Neutrophil (primary cell): ENCODE data around the gene PDLIM7.

ENCODE experiments used
- H3K27ac ChIP-seq: fragments of 200-600 bp; sonication (generic); 2 replicates; pipeline ENCODE4 v1.5.1; 2016; ENCODE audit warnings: mild to moderate bottlenecking, moderate library complexity
- H3K27me3 ChIP-seq: fragments of 200-600 bp; sonication (generic); 2 replicates; pipeline ENCODE4 v1.6.0; 2016; ENCODE audit warnings: mild to moderate bottlenecking
- H3K36me3 ChIP-seq: fragments of 200-600 bp; sonication (generic); 2 replicates; pipeline ENCODE4 v1.5.1; 2017
- H3K4me1 ChIP-seq, 2 experiments: fragments of 200-600 bp in 1 of 2; sonication (generic) in 1 of 2; 1 replicate in 1 of 2; 2 replicates in 1 of 2; pipeline versions ENCODE4 v1.5.1 to v1.6.1; 2013 to 2016; ENCODE audit warnings: low read depth in 1 of 2, low read length in 1 of 2, mild to moderate bottlenecking in 1 of 2, moderate library complexity in 1 of 2; ENCODE audit not compliant: control insufficient read depth in 1 of 2, insufficient read depth in 1 of 2
- H3K4me3 ChIP-seq, 2 experiments: fragments of 200-600 bp in 1 of 2; sonication (generic) in 1 of 2; 1 replicate in 1 of 2; 2 replicates in 1 of 2; pipeline ENCODE4 v1.5.1; 2013 to 2016; ENCODE audit warnings: low read depth in 1 of 2, low read length in 1 of 2, mild to moderate bottlenecking in 1 of 2, moderate library complexity in 1 of 2
- H3K9me3 ChIP-seq: fragments of 200-600 bp; sonication (generic); 2 replicates; pipeline ENCODE4 v1.5.1; 2016
- TF ChIP-seq, protein P1 (sequence below): fragments of 200-600 bp; sonication (generic); IDR thresholded peaks from 2 replicates; pipeline ENCODE4 v1.5.1; 2016; ENCODE audit warnings: antibody characterized with exemption

PDLIM7 gene

DNA sequence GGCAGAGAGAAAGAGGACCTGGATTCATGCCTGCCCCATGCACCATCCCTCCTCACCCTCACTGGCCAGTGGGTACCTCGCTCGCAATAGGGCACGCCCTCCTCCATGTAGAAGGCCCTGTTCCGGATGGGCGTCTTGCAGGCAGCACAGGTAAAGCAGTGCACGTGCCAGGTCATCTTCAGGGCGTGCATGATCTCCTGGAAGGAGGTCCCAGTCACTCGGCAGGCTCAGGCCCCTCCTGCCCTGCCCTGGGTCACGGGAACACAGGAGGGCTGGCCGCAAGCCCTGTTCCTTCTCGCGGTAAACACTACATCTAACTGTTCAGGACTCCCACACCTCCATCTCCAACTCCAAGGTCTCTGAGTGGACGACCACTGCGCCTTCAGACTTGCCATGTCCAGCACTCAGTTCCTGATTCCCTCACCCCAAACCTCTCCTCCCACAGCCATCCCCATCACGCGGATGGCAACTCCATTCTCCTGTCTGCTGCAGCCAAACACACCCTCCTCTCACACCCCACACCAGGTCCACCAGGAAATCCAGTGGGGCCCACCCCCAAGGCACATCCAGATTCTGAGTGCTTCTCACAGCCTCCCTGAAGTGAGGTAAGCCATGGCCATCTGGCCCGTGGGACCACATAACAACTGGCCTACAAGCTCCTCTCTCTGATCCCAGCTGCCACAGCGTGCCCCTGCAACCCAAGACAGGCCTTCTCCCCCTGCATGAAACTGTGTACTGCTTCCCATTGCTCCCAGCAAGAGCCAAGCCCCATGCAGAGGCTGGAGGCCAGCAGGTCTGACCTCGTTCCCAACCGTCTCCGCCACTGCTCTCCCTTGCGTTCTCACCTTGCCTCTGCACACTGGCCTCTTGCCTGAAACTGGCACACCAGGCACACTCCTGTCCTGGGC, 13.2 kb downstream of the PDLIM7 start:
- Histone ChIP-seq H3K36me3 (peaks cover 91% of the 10 kb centered on the region), H3K4me1 (peaks cover 8 to 9% of the 10 kb centered on the region in 2 experiments), H3K27me3 (no peaks in the 10 kb centered on the region), H3K27ac (peak overlapping the region; percentile 9), H3K9me3 (no peaks in the 10 kb centered on the region), H3K4me3 (no peak overlapping the region)
- TF ChIP-seq, protein P1, sequence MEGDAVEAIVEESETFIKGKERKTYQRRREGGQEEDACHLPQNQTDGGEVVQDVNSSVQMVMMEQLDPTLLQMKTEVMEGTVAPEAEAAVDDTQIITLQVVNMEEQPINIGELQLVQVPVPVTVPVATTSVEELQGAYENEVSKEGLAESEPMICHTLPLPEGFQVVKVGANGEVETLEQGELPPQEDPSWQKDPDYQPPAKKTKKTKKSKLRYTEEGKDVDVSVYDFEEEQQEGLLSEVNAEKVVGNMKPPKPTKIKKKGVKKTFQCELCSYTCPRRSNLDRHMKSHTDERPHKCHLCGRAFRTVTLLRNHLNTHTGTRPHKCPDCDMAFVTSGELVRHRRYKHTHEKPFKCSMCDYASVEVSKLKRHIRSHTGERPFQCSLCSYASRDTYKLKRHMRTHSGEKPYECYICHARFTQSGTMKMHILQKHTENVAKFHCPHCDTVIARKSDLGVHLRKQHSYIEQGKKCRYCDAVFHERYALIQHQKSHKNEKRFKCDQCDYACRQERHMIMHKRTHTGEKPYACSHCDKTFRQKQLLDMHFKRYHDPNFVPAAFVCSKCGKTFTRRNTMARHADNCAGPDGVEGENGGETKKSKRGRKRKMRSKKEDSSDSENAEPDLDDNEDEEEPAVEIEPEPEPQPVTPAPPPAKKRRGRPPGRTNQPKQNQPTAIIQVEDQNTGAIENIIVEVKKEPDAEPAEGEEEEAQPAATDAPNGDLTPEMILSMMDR, result no peak

DNA sequence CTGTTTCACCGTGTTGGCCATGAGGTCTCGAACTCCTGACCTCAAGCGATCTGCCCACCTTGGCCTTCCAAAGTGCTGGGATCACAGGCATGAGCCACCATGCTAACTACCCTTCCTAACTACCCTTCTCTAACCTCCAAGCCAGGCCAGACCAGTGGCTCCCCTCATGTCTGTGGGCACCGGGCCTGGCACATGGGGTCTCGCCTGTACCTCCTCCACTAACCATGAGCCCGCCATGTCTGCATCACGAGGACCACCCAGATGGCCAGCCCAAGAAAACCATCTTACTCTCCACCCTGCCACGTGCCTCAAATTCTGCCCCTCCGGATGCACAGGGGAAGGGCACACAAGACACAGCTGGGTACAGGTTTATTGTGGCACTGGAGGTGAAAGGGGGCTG, 14.4 kb downstream of the PDLIM7 start:
- Histone ChIP-seq H3K4me3 (no peak overlapping the region), H3K27ac (no peak overlapping the region), H3K27me3 (no peaks in the 10 kb centered on the region), H3K9me3 (no peaks in the 10 kb centered on the region), H3K4me1 (peaks cover 20 to 21% of the 10 kb centered on the region in 2 experiments), H3K36me3 (peaks cover 91% of the 10 kb centered on the region)
- TF ChIP-seq, protein P1, result no peak

DNA sequence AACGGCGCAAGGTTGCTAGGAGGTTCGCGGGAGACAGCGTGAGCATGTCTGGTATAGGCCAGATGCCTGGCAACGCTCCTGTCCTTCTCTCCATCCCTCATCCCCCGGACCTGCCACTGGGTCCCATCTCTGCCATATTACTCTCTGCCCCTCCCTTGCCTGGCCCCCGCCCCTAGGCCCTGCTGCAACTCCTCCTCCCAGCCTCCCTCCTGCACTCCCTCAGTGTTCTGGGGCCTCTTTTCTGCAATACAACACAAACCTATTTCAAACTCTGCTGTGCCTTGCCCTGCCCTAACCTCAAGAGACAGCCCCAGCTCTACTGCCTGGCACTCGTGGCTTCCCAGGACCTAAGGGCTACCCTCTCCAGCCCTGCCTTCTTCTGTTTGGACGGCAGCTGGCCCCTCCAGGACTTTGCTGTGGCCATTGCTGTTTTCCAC, 15.0 kb downstream of the PDLIM7 start:
- Histone ChIP-seq H3K27ac (peak overlapping the region; percentile 36), H3K36me3 (peaks cover 91% of the 10 kb centered on the region), H3K27me3 (no peaks in the 10 kb centered on the region), H3K4me1 (peaks cover 25 to 26% of the 10 kb centered on the region in 2 experiments), H3K9me3 (no peaks in the 10 kb centered on the region), H3K4me3 (no peak overlapping the region)
- TF ChIP-seq, protein P1, result no peak

DNA sequence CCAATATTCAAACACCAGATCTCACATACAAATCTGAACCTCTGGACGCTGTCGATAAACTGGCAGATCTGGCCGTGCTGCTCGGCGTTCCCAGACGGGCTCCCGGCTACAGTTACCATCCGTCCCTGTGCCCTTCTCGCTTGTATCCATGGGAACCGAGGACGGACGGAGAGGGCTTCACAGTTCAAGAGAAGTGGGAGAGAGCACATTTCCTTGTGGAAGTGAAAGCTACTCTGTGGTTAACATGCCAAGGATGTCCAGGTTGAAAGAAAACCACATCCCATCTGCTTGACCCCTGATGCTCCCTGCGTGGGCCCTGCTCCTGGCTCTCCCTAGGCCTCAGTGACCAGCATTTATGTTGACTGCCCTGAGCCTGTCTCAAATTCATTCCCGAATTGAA, 17.6 kb downstream of the PDLIM7 start:
- Histone ChIP-seq H3K4me3 (no peak overlapping the region), H3K27me3 (peaks cover 11% of the 10 kb centered on the region), H3K9me3 (no peaks in the 10 kb centered on the region), H3K36me3 (peaks cover 67% of the 10 kb centered on the region), H3K4me1 (peaks cover 32 to 35% of the 10 kb centered on the region in 2 experiments), H3K27ac (peak overlapping the region; percentile 82)
- TF ChIP-seq, protein P1, result no peak

DNA sequence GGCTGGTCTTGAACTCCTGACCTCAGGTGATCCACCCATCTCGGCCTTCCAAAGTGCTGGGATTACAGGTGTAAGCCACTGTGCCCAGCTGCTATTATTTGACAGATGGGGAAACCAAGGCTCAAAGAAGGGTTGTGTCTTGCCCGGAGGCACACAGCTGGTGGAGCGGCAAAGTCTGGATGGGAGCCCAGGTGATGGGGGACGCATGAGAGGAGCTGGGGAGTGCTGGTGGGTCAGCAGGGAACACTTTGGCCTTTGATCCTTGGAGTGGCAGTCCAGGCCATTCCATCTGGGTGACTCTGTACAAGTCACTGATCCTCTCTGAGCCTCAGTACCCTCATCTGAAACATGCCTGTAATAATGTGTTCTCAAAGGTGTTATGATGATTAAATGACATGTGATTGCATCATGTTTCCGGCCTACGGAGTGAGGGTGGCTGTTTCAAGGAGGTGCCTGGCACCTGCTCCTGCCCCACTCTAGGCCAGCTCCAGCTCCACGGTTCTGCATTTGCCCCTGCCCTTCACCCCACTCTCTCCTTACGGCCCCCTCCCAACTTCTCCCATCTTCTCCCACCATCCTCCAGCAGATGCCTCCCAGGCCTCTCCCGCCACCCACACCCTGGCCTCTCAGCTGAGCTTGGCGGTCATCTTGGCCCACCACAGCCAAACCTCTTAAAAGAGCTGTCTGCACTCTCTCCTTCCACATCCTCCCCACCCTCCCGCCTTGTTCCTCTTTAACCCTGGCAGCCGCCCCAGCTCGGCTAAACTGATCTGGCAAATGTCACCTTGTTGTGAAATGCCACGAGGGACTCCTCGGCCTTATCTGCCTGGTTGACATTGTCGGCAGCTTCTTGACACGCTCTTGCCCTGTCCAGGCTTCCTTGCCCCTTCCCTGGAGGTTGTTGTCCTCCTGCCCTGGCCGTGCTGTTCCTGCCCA, 18.4 kb downstream of the PDLIM7 start:
- peak overlapping the region in 1 of 2 experiments; percentile 28 for H3K4me3 ChIP-seq
- H3K27me3 ChIP-seq, result peaks cover 18% of the 10 kb centered on the region
- H3K27ac ChIP-seq, result peak overlapping the region; percentile 82
- H3K9me3 ChIP-seq, result no peaks in the 10 kb centered on the region
- TF ChIP-seq, protein P1, result no peak
- H3K36me3 ChIP-seq, result peaks cover 59% of the 10 kb centered on the region
- H3K4me1 ChIP-seq, result peaks cover 38 to 42% of the 10 kb centered on the region in 2 experiments
